Left lung (tissue), 10 donors: ENCODE measurements around the gene VTI1A. TPM values are rescaled to one million over a fixed set of nuclear protein-coding genes. Genes with fewer than 3 reads are reported as not detected.

Source experiments
- ATAC-seq: fragments of 200-7000 bp; cut with Tn5 transposase; one replicate; pipeline ENCODE4 v1.9.1; 2020; ENCODE audit warnings: moderate library complexity
- DNase-seq, 4 donors: peaks; one replicate each; pipeline ENCODE4 v3.0.0-alpha.2; 2013 to 2020
- H3K27ac ChIP-seq, 2 donors: fragments of 200-600 bp; sonication (generic) in 1 of 2; one replicate each; pipeline versions ENCODE4 v1.5.0 to v1.8.0; 2020 to 2021
- H3K27me3 ChIP-seq, 2 donors: fragments of 200-600 bp; sonication (generic) in 1 of 2; one replicate each; pipeline versions ENCODE4 v1.5.0 to v1.8.0; 2020 to 2021
- H3K36me3 ChIP-seq, 2 donors: fragments of 200-600 bp; sonication (generic) in 1 of 2; one replicate each; pipeline versions ENCODE4 v1.5.0 to v1.8.0; 2020 to 2021
- H3K4me1 ChIP-seq, 2 donors: fragments of 200-600 bp; one replicate each; pipeline ENCODE4 v1.8.0; 2021
- H3K4me3 ChIP-seq, 2 donors: fragments of 200-600 bp; sonication (generic) in 1 of 2; one replicate each; pipeline versions ENCODE4 v1.5.0 to v1.8.0; 2020 to 2021; ENCODE audit warnings: mild to moderate bottlenecking in 1 of 2
- H3K9me3 ChIP-seq, 2 donors: fragments of 200-600 bp; sonication (generic) in 1 of 2; one replicate each; pipeline versions ENCODE4 v1.5.0 to v1.8.0; 2020 to 2021
- intact Hi-C, 2 donors: fragments of 100-400 bp; cut with DNase I; formaldehyde crosslinking; loops; one replicate each; pipeline versions ENCODE4 v1.11.2 to v1.14.2; 2022
- polyA plus RNA-seq, 6 donors: library from polyadenylated mRNA; unstranded; fragments of 120-200 nt; gene quantifications; one replicate each; pipeline ENCODE4 v1.2.1, GENCODE V29; 2013; ENCODE audit not compliant: insufficient read length in 6 of 6
- total RNA-seq, 2 donors: library from RNA; stranded (reverse); fragmentation: NEBNext Ultra II Directional; extraction: Animal tissue kit (Norgen Biotek cat#: 25700); gene quantifications; one replicate each; pipeline ENCODE4 v1.2.1, GENCODE V29; 2021
- TF ChIP-seq, protein P1 (sequence below), 2 donors: fragments of 200-600 bp; sonication (generic) in 1 of 2; IDR thresholded peaks; one replicate each; pipeline versions ENCODE4 v1.5.0 to v1.8.0; 2021; ENCODE audit warnings: antibody characterized with exemption in 2 of 2
- donor health status: DM: no; HTN: yes; CAD: no.
- donor health status: DM: no; HTN: no; CAD: no.

VTI1A gene
- total and polyA plus RNA-seq, 8 donors = 13.6 to 39.0 (median 17.7) TPM

DNA sequence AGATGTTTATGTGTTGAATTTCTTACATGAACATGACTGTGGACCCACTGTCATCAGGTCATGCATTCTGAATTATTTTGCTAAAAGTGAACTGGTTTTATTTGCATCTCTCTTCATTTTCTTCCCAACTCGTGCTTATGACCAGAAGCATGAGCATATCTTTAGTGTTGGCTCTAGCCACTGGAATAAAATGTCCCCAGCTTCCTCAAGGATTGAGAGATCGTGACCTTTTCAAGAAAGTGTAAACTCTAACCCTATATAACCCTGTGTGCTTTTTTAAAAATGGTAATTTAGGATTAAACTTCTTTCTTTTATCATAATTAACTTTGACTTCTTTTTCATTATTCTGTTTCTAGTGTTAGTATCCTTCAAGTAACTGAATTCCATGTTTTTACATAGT lies 55.5 kb downstream of the VTI1A start:
- ATAC-seq = no peak
- H3K9me3 ChIP-seq = no peaks in the 10 kb centered on the region

DNA sequence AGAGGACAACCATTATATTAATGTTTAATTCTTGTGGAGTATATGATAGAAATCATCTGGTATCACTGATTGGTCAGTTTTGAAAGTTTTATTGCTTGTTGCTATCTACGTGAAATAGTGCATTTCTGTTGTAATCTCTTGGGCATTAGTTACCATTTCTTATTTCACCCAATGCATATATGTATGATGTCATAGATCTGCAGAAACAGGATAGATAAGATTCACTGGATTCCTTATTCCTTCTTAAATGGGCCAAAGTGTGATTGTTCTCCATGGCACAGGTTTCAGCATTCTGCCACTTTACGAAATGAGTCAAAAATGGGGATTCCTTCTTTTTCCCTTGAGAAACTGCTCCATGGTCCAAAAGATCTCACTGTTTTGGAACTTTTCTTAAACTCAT lies 56.6 kb downstream of the VTI1A start:
- no peaks in the 10 kb centered on the region for H3K27me3 ChIP-seq
- ATAC-seq (no peak), DNase-seq (no peak)
- no peaks in the 10 kb centered on the region for H3K4me1 ChIP-seq
- H3K4me3 ChIP-seq = no peak overlapping the region
- intact Hi-C loops = no loop called here
- no peaks in the 10 kb centered on the region for H3K36me3 ChIP-seq
- H3K27ac ChIP-seq = no peak overlapping the region
- TF ChIP-seq, protein P1, sequence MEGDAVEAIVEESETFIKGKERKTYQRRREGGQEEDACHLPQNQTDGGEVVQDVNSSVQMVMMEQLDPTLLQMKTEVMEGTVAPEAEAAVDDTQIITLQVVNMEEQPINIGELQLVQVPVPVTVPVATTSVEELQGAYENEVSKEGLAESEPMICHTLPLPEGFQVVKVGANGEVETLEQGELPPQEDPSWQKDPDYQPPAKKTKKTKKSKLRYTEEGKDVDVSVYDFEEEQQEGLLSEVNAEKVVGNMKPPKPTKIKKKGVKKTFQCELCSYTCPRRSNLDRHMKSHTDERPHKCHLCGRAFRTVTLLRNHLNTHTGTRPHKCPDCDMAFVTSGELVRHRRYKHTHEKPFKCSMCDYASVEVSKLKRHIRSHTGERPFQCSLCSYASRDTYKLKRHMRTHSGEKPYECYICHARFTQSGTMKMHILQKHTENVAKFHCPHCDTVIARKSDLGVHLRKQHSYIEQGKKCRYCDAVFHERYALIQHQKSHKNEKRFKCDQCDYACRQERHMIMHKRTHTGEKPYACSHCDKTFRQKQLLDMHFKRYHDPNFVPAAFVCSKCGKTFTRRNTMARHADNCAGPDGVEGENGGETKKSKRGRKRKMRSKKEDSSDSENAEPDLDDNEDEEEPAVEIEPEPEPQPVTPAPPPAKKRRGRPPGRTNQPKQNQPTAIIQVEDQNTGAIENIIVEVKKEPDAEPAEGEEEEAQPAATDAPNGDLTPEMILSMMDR (IDR thresholded peaks at IDR 0.05) = no peak
- no peaks in the 10 kb centered on the region for H3K9me3 ChIP-seq

More for the DNA sequence above, 55.5 kb downstream of the VTI1A start:
- intact Hi-C loops = no loop called here
- Histone ChIP-seq H3K27me3 (no peaks in the 10 kb centered on the region), H3K4me1 (no peaks in the 10 kb centered on the region), H3K27ac (no peak overlapping the region), H3K4me3 (no peak overlapping the region), H3K36me3 (no peaks in the 10 kb centered on the region)
- TF ChIP-seq, protein P1 (IDR thresholded peaks at IDR 0.05) = no peak
- no peak for DNase-seq

DNA sequence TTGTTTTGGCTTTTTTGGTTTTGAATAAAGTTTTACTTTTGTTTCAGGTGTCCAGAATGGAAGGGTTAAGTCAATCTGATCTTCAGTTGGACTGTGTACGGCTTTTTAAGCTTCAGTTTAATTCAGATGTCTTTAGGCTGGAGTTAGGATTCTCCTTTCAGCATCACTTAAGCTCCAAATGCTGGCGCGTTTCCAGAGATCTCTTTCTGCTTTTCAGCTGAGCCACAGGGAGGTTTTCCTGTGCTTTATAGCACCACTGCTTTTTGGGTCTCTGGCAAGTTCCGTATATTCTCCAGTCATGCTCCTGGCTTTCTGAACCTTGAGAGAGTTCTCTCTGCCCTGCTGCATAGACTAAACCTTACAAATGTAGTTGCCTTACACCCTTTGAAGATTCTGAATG lies 60.0 kb downstream of the VTI1A start:
- TF ChIP-seq, protein P1 (IDR thresholded peaks at IDR 0.05) = no peak
- intact Hi-C loops = no loop called here
- Histone ChIP-seq H3K4me1 (no peaks in the 10 kb centered on the region), H3K36me3 (no peaks in the 10 kb centered on the region), H3K4me3 (no peak overlapping the region), H3K9me3 (no peaks in the 10 kb centered on the region), H3K27me3 (no peaks in the 10 kb centered on the region), H3K27ac (no peak overlapping the region)
- DNase-seq = no peak
- no peak for ATAC-seq

DNA sequence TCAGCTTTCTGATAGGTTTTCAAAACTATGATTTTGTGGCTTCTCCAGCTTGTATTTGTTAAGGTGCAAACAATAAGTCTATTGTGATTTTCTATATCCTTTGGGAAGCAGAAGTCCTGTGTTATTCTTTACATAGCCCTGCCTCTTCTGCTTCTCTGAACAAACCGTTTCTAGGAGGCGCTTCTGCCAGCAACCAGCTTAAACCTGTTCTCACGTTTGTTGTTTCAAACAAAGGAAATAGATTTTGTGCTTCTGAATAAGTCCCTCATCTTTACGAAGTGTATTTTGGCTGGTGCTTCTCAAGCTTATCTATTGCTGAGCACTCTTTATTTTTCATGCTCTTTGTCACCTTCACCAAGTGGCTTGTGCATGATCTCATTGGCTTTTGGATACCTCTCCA lies 61.0 kb downstream of the VTI1A start:
- Histone ChIP-seq H3K27me3 (no peaks in the 10 kb centered on the region), H3K9me3 (no peaks in the 10 kb centered on the region), H3K36me3 (no peaks in the 10 kb centered on the region), H3K27ac (no peak overlapping the region), H3K4me1 (no peaks in the 10 kb centered on the region), H3K4me3 (no peak overlapping the region)
- TF ChIP-seq, protein P1 (IDR thresholded peaks at IDR 0.05) = no peak
- intact Hi-C loops = no loop called here
- DNase-seq (no peak), ATAC-seq (no peak)

DNA sequence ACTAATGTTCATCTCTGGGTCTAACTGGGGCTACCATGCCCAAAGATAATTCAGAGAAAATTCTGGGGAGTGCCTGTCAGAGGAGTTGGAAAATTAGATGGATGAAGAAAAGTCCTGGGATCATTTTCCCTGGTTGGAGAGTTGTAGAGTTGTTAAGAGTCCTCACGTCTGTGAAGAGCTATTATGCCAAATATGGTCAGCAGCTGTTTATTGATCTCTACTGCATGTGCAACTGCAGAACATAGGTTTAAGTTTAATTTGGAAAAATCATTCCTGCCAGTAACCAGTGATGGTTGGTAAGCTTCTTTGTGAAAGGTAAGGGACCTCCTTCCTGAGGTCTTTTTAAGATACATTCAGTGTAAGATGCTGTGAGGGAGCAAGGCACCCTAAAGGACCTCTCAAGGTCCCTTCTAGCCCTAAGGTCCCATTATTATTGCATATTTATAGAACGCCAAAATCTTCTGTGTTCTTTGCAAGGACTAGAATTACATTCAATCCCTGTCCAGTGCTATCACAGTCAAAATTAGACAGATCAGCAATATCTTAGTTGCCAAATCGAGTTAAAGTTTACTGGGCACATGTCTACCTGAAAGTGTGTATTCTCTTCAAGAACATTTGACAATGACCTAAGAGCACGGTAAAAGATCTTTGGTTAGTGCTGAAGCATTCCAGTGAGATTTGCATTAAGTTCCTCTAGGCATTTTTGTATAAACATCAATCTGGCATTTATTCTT lies 62.7 kb downstream of the VTI1A start:
- no peaks in the 10 kb centered on the region for H3K9me3 ChIP-seq
- H3K36me3 ChIP-seq = no peaks in the 10 kb centered on the region
- H3K4me1 ChIP-seq = no peaks in the 10 kb centered on the region
- no peaks in the 10 kb centered on the region for H3K27me3 ChIP-seq
- DNase-seq (no peak), ATAC-seq (no peak)
- H3K27ac ChIP-seq = no peak overlapping the region
- TF ChIP-seq, protein P1 (IDR thresholded peaks at IDR 0.05) = no peak
- no peak overlapping the region for H3K4me3 ChIP-seq
- intact Hi-C loops = no loop called here
